KOPT-K1 (cell line): Measurements from ENCODE around the gene HS3ST2.

Source experiments
- H3K27ac ChIP-seq: fragments of 200-600 bp; sonication (generic); 2 replicates; pipeline ENCODE4 v1.5.1; 2016; ENCODE audit warnings: antibody characterized with exemption, mild to moderate bottlenecking, low read depth, low read length; ENCODE audit not compliant: poor library complexity, severe bottlenecking
- H3K36me3 ChIP-seq: fragments of 200-600 bp; sonication (generic); 2 replicates; pipeline ENCODE4 v1.5.1; 2017; ENCODE audit warnings: antibody characterized with exemption, mild to moderate bottlenecking, low read length, moderate library complexity; ENCODE audit not compliant: insufficient read depth
- H3K9me3 ChIP-seq: fragments of 200-600 bp; sonication (generic); 2 replicates; pipeline ENCODE4 v1.5.1; 2017; ENCODE audit warnings: antibody characterized with exemption, low read length, mild to moderate bottlenecking; ENCODE audit not compliant: insufficient read depth, poor library complexity, severe bottlenecking

The HS3ST2 gene

GRCh38 chr16:22813948-22814710 lies at the start of gene HS3ST2:
Gene HS3ST2 (plus strand): TSS chr16:22814162. CDS start chr16:22814611, 449 bp downstream.
- peaks cover under 1% of the 10 kb centered on the region for H3K9me3 ChIP-seq
- no peak within 1 kb of the TSS for H3K27ac ChIP-seq
- H3K36me3 ChIP-seq = no peaks in the 10 kb centered on the region

GRCh38 chr16:22764662-22765327 lies 49.2 kb upstream of the HS3ST2 start:
- no peaks in the 10 kb centered on the region for H3K9me3 ChIP-seq
- H3K27ac ChIP-seq = no peak overlapping the region
- no peaks in the 10 kb centered on the region for H3K36me3 ChIP-seq

- Histone ChIP-seq H3K27ac (no peak overlapping the region), H3K9me3 (no peaks in the 10 kb centered on the region), H3K36me3 (no peaks in the 10 kb centered on the region)
Measured at GRCh38 chr16:22765479-22765878, 48.5 kb upstream of the HS3ST2 start.

GRCh38 chr16:22770866-22771265 lies 43.1 kb upstream of the HS3ST2 start:
- no peaks in the 10 kb centered on the region for H3K9me3 ChIP-seq
- no peaks in the 10 kb centered on the region for H3K36me3 ChIP-seq
- H3K27ac ChIP-seq = no peak overlapping the region

DNA sequence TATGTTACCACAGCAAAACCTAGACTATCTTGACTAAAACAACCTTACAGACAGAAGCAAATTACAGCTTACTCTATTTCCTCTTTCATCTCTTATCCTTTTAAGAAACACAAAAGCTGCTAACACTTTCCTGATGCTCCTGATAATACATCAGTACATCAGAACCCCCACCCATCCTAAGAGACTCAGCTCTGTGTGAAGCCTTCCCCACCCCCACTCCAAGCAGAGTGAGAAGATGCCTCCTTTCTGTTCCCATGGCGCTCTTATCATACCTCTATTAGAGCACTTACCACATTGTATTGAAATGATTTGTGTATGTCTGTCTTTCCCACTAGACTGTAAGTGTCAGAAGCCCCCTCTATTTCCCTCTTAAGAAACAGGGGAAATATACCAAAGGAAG lies 42.4 kb upstream of the HS3ST2 start:
- H3K27ac ChIP-seq = no peak overlapping the region
- H3K9me3 ChIP-seq = no peaks in the 10 kb centered on the region
- no peaks in the 10 kb centered on the region for H3K36me3 ChIP-seq

GRCh38 chr16:22775220-22775922 lies 38.6 kb upstream of the HS3ST2 start:
- Histone ChIP-seq H3K27ac (no peak overlapping the region), H3K36me3 (no peaks in the 10 kb centered on the region), H3K9me3 (no peaks in the 10 kb centered on the region)

DNA sequence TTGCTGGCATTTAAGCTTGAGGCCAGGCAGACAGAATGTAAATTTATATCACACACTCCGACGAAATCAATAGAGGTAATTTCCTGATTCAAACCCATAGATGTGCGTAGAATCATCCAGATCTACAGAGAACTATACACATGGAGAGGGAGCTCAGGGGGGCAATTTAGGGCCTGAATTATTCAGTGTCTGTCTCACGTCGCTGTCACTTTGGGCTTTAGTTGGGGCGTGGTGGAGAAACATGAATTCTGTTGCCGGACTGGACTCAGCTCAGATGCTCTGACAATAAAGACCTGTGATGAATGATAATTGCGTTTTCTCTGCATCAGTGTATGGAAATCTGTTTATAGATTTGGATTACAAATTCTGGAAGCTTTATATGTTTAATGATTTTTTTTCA lies 32.5 kb upstream of the HS3ST2 start:
- Histone ChIP-seq H3K27ac (no peak overlapping the region), H3K9me3 (no peaks in the 10 kb centered on the region), H3K36me3 (no peaks in the 10 kb centered on the region)

DNA sequence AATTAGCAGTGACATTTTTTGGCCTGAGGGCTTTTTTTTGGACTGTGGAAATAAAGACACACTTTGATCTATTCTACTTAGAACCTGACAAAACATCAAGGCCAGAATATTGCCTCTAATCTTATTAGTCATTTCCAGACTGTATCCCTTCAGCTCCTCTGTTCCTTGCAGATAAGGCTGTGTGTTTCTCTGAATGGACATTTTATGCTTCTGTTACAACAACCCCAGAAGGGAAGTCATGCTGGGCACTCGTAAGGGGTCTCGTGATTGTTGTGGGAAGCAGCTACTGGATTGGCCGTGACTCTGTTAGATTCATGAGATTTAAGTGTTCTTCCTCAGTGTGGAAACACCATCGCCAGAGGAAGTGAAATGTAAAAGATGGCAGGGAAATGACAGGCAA lies 31.6 kb upstream of the HS3ST2 start:
- Histone ChIP-seq H3K9me3 (no peaks in the 10 kb centered on the region), H3K27ac (no peak overlapping the region), H3K36me3 (no peaks in the 10 kb centered on the region)

DNA sequence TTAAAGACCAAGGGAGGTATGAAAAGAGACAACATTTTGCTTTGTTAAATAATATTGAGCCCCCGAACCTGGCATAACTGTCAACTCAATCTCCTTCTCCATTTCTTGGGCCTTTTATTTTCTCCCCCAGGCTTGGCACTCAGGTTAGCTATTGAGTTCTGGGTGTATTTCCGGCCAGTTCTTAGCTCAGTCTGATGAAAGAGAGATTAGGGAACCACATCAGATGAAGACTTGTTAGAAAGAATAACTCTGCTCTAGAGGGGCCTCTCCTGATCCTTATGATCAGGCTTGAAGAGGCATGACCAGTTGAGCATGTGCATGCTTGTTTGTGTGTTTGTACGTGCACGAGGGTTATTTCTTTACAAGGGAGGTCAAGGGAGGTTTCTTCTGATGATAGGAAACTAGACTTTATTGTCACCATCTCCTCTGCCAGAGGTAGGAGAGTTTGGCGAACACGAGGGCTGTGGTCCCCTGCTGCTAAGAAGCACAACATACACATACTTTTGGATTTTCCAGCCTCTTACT lies 29.2 kb upstream of the HS3ST2 start:
- H3K9me3 ChIP-seq = no peaks in the 10 kb centered on the region
- no peaks in the 10 kb centered on the region for H3K36me3 ChIP-seq
- no peak overlapping the region for H3K27ac ChIP-seq

DNA sequence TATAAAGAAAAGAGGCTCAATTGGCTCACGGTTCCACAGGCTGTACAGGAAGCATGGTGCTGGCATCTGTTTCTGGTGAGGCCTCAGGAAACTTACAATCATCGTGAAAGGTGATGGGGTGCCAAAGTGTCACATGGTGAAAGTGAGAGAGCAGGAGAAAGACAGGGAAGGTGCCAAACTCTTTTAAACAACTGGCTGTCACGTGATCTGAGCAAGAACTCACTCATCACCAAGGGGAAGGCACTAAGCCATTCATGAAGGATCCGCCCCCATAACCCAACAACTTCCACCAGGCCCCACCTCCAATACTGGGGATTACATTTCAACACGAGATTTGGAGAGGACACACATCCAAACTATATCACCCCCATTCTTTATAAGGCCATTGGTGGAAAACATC lies 28.4 kb upstream of the HS3ST2 start:
- no peak overlapping the region for H3K27ac ChIP-seq
- no peaks in the 10 kb centered on the region for H3K9me3 ChIP-seq
- H3K36me3 ChIP-seq = no peaks in the 10 kb centered on the region

DNA sequence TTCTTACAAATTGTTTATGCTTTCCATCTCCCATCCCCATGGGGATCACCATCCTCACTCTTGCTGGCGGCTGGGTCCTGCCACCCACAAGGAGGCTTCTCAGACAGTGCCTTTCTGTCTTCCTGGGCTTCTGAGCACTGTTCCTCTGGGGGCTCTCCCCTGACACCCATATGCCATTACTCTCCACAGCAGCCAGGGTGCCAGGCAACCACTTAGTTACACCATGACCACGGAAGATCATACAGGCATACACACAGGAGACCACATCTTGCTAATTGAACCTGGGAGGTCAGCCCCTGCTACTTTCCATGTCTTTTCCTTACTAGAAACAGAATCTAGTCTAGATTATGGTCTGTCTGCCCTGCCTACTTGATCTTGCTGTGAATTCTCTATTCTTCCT lies 27.7 kb upstream of the HS3ST2 start:
- Histone ChIP-seq H3K9me3 (no peaks in the 10 kb centered on the region), H3K36me3 (no peaks in the 10 kb centered on the region), H3K27ac (no peak overlapping the region)

- H3K9me3 ChIP-seq = no peaks in the 10 kb centered on the region
- no peaks in the 10 kb centered on the region for H3K36me3 ChIP-seq
- no peak overlapping the region for H3K27ac ChIP-seq
Measured at GRCh38 chr16:22786691-22787090, 27.3 kb upstream of the HS3ST2 start.

GRCh38 chr16:22787466-22788192 lies 26.3 kb upstream of the HS3ST2 start:
- no peaks in the 10 kb centered on the region for H3K9me3 ChIP-seq
- no peak overlapping the region for H3K27ac ChIP-seq
- H3K36me3 ChIP-seq = no peaks in the 10 kb centered on the region

- H3K27ac ChIP-seq = no peak overlapping the region
- H3K36me3 ChIP-seq = no peaks in the 10 kb centered on the region
- no peaks in the 10 kb centered on the region for H3K9me3 ChIP-seq
Measured at GRCh38 chr16:22788193-22788530, 25.8 kb upstream of the HS3ST2 start.
